Measurements from ENCODE around the gene MOB3B. TPM values are rescaled to one million over a fixed set of nuclear protein-coding genes. Genes with fewer than 3 reads are reported as not detected.

The MOB3B gene
- polyA plus RNA-seq, 2 of the 4 experiments (the other 2 are of a cell fraction), result 6.0 to 6.4 TPM

GRCh38 chr9:27545471-27545870 is 15.9 kb upstream of the MOB3B start:
- no peak for FAIRE-seq
- CTCF ChIA-PET, result interaction anchor here (1.1 to 8.5 kb wide), 4 partner anchors 14 to 297 kb away, joined by 4 to 139 read pairs (median 36); partner anchors contain the start of gene MOB3B

DNA sequence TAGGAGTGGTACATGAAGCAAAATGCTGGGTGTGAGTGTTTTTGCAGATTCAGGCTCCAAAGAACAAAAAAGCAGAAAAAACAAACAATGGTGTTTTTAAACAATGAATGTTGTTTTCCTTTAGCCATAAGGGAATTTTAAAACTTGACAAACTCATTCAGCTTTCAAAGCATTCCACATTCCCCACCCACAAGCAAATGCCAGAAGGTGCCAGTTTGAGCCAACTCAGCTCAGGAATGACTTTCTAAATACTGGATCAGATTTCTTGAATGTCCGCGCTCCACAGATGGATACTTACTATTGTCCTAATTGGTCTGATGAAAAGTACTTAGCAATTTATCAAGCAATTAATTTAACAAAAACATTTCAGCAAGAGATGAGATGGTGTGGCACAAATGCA is 12.9 kb upstream of the MOB3B start:
- ChIA-PET POLR2A (no interaction called here), CTCF (interaction anchor here (8.5 to 19.4 kb wide), 2 partner anchors 11 to 209 kb away, joined by 66 to 266 read pairs; partner anchors contain the start of gene MOB3B)
- H3K4me3 ChIP-seq, result no peak overlapping the region
- TF ChIP-seq, protein P1, sequence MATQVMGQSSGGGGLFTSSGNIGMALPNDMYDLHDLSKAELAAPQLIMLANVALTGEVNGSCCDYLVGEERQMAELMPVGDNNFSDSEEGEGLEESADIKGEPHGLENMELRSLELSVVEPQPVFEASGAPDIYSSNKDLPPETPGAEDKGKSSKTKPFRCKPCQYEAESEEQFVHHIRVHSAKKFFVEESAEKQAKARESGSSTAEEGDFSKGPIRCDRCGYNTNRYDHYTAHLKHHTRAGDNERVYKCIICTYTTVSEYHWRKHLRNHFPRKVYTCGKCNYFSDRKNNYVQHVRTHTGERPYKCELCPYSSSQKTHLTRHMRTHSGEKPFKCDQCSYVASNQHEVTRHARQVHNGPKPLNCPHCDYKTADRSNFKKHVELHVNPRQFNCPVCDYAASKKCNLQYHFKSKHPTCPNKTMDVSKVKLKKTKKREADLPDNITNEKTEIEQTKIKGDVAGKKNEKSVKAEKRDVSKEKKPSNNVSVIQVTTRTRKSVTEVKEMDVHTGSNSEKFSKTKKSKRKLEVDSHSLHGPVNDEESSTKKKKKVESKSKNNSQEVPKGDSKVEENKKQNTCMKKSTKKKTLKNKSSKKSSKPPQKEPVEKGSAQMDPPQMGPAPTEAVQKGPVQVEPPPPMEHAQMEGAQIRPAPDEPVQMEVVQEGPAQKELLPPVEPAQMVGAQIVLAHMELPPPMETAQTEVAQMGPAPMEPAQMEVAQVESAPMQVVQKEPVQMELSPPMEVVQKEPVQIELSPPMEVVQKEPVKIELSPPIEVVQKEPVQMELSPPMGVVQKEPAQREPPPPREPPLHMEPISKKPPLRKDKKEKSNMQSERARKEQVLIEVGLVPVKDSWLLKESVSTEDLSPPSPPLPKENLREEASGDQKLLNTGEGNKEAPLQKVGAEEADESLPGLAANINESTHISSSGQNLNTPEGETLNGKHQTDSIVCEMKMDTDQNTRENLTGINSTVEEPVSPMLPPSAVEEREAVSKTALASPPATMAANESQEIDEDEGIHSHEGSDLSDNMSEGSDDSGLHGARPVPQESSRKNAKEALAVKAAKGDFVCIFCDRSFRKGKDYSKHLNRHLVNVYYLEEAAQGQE (IDR thresholded peaks at IDR 0.05), result no peak
- TF ChIP-seq EP300 (IDR thresholded peaks at IDR 0.05), result no peak
- no peak for TF ChIP-seq CTCF (IDR thresholded peaks at IDR 0.05)
- TF ChIP-seq HDAC2 (IDR thresholded peaks at IDR 0.05), result no peak
- TF ChIP-seq CBX8 (IDR thresholded peaks at IDR 0.05), result no peak
- TF ChIP-seq RAD21 (conservative IDR thresholded peaks at IDR 0.05 in 1 of 2, IDR thresholded peaks at IDR 0.05 in 1 of 2), result no peak
- peaks cover 42% of the 10 kb centered on the region for H3K4me1 ChIP-seq
- FAIRE-seq, result no peak
- 94% methylated on average over 2 of the region's 2 CpGs for WGBS (ENCODE audit: missing lambda C conversion rate)
- H3K4me2 ChIP-seq, result 0 out of 3 replicates have a peak overlapping the region, but pooled peaks have one; percentile 1
- ATAC-seq, result no peak
- no peaks in the 10 kb centered on the region for H3K9me3 ChIP-seq
- no peak overlapping the region; a peak in 1 of 6 replicates for H3K27ac ChIP-seq
- DNase-seq (ENCODE audit: low read depth in 1 of 2, low spot score in 1 of 2), result no peak

More at GRCh38 chr9:27545471-27545870, 15.9 kb upstream of the MOB3B start:
- WGBS (ENCODE audit: missing lambda C conversion rate), result 87% methylated on average over 3 of the region's 3 CpGs
- DNase-seq (ENCODE audit: low read depth in 1 of 2, low spot score in 1 of 2) (no peak), ATAC-seq (no peak)
- H3K9me3 ChIP-seq, result no peaks in the 10 kb centered on the region
- peaks cover 16% of the 10 kb centered on the region for H3K4me1 ChIP-seq
- no peak overlapping the region for H3K4me3 ChIP-seq
- no peak overlapping the region for H3K27ac ChIP-seq
- POLR2A ChIA-PET, result interaction anchor here (0.6 kb wide), 1 partner anchor 28 kb away, joined by 3 read pairs; the partner anchor contains the start of gene C9orf72
- TF ChIP-seq KDM1A (IDR thresholded peaks at IDR 0.05; ENCODE audit: low read depth), result no peak
- TF ChIP-seq NPAS2 (CRISPR knock-in tag; IDR thresholded peaks at IDR 0.05; ENCODE audit: borderline replicate concordance), result no peak
- TF ChIP-seq HOXB13 (CRISPR knock-in tag; IDR thresholded peaks at IDR 0.05; ENCODE audit: low read depth), result no peak
- no peak for TF ChIP-seq CHD2 (IDR thresholded peaks at IDR 0.05; ENCODE audit: low read length, partially characterized antibody)
- no peak for TF ChIP-seq EHMT2 (IDR thresholded peaks at IDR 0.05; ENCODE audit: low read depth)
- no peak for TF ChIP-seq CTCF (IDR thresholded peaks at IDR 0.05)
- no peak for TF ChIP-seq FOSB (CRISPR knock-in tag; IDR thresholded peaks at IDR 0.05)
- no peak for TF ChIP-seq MAFK (IDR thresholded peaks at IDR 0.05; ENCODE audit: partially characterized antibody)
- no peak for TF ChIP-seq USF2 (IDR thresholded peaks at IDR 0.05)
- TF ChIP-seq RCOR1 (IDR thresholded peaks at IDR 0.05; ENCODE audit: low read depth, low read length), result no peak
- no peak for TF ChIP-seq PBX3 (IDR thresholded peaks at IDR 0.05)
- TF ChIP-seq, protein P2, sequence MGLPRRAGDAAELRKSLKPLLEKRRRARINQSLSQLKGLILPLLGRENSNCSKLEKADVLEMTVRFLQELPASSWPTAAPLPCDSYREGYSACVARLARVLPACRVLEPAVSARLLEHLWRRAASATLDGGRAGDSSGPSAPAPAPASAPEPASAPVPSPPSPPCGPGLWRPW (IDR thresholded peaks at IDR 0.05), result no peak
- no peak for TF ChIP-seq SMC3 (IDR thresholded peaks at IDR 0.05)
- no peak for TF ChIP-seq GATA3 (IDR thresholded peaks at IDR 0.05; ENCODE audit: borderline replicate concordance)
- no peak for TF ChIP-seq JUNB (IDR thresholded peaks at IDR 0.05)
- TF ChIP-seq POLR2A (IDR thresholded peaks at IDR 0.05; ENCODE audit: low read length), result no peak
- no peak for TF ChIP-seq HDAC2 (IDR thresholded peaks at IDR 0.05)
- no peak for TF ChIP-seq CBX8 (IDR thresholded peaks at IDR 0.05)
- no peak overlapping the region for H3K4me2 ChIP-seq
